DMS53 (cell line): Measurements from ENCODE around the gene TIMP3.

ENCODE experiments used
- DNase-seq: peaks from one replicate; lab custom pipeline; 2025; lab: John Stamatoyannopoulos, UW

Gene TIMP3

DNA sequence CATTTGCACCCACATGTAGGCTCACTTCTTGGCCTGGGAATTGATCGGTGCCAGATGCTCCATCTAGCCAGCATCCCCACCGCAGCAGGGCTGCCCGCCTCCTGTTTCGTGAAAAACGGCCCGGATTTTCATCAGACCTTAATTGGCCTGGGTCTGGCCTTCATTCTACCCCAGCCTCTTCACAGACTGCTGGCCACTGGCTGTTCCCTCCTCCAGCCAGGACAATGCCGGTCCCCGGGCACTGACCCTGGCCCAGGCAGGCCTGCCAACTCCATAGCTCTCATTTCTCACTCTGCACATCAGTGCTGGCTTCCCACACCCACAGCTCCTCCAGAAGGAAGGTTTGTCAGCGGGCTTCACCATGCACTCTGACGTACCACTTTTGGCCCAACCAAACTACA is 27.9 kb downstream of the TIMP3 start:
- no peak for DNase-seq

DNA sequence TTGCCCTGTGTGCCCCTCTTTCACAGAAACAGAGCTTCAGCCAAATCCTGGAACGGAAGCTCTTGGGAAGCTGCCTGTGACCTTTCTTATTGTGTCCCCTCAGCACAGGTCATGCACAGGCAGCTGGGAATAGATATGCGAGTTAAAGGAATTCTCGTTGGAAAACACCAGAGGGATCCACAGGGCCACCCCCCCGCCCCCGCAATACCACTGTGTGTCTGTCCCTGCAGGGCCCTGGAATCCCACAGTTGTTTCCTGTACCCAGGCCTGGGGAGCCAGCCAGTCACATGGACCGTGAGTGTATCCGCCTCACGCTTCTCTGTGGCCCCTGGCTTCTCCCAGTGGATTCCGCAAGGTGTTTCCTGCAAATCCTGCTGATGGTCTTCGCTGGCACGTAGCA is 29.0 kb downstream of the TIMP3 start:
- no peak for DNase-seq

DNA sequence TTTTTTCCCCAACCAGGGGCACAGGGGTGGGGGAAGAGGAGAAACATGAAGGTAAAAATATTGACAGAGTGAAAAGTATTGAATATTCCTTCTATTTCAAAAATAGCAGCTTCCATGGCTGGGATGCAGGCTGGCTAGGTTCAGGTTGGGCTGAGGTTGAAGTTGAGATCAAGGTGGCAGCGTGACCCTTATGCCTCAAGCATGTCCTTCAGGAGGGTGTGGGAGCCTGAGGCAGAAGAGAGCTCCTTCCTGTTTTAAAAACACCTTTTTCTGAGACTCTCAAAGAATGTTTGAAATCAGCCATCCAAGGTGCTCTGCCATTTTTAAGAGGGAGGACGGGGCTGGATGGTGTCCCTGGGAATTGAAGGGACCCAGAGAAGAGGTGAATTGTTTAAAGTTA is 29.5 kb downstream of the TIMP3 start:
- no peak for DNase-seq

DNA sequence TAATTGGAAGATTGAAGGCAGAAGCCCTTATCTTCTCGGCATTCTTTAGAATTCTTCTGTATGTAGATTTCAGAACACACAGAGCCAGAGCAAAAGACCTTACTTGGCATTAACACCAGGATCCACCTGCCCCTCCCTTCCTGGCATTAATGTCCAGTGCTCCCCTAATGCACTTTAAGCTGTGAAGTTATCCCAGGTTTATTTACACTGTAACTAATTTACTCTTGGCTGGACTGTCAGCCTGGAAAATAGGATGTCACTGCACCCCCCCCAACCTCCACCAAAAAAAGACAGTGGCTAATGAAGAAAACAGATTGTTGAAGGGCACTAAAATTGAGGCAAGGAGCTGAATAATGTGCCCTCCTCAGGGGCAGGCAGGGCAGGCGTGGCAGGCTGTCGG is 30.1 kb downstream of the TIMP3 start:
- DNase-seq: no peak

DNA sequence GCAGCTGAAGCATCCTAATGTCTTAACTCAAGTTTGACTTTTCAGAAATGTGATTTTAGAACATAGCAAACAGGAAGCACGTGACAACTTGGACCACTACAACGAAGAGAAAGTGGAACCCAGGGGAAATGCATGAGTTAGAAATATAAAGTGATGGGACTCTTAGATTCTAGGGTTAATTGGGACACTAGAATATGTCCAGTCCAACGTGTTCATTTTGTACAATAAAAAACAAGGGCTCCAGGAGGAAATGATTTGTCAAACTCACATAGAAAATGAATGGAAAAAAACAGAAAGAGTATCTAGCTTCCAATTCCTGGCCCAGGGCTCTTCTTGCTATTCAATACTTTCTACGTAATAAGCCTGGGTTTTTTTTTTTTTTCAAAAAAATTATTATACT is 30.7 kb downstream of the TIMP3 start:
- no peak for DNase-seq

DNA sequence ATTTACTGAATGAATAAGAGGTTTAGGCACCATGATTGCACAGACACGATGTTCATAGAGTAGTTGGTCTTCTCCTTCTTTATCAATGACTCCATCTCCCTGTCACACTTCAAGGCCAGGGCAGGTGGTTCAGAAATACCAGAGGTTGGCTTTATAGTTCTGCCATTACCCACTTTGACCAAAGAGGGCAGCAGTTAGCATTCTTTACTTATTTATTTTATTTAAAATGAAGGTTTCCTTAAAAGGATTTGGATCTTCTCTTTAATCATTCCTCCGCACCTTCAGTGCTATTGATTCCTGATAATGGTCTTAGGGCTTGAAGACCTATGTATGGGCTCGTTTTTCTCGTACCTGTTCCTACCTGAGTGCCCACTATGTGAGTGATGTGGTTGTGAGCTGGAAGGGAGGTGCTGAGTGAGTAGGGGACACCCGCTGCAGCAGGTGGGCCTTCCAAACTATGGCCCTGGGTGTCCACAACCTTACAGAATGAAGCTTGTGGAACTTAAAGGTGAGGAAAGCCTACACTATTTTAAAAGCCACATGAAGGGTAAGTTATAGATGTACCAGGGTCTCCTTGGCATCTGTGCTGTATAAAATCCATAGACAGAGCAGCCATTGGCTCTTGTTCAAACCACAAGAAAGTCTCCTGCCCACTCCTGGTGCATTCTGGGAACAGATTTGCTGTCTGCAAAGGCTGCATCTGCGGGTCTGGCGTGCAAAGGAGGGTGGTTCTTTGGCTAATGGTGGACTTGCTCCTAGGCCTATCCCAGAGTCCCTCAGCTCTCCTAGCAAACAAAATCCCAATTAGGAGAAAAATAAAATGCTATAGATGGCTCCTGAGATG is 35.0 kb downstream of the TIMP3 start:
- DNase-seq: peak; percentile 23

DNA sequence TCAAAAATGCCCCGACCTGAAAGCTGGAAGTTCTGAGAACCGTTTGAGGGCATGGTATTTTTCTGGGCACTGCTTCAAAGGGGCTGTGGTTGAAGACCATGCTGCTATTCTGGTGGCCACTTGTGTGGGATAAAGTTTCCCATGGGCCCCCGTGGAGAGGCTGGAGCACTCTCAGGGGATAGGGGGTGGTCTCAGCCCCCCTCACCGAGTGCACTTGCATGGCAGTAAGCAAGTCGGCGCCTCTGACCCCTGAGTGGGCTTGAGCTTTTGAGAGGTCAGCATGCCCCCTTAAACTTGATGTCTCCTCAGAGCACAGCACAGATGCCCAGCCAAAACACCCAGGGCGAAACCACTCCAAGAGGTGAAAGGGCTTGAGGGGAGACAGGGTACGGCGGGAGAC is 35.6 kb downstream of the TIMP3 start:
- DNase-seq: no peak

DNA sequence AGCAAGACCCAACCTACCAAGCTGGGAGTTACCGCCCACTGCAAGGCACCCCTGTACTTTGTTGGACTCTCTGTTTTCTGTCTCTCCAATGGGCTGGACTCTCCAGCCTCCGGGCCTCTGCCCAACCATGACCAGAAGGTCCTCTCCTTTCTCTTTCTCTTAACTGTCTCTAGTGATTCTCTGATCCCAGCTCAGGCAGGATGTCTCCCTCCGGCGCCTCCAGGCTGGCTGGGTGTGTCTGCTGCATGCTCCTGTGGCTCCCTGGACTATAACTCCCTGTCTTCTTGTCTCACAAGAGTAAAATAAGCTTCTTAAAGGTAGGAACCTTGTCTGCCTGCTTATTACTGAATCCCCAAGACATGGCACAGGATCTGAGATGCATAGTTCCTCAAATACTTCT is 36.3 kb downstream of the TIMP3 start:
- DNase-seq: no peak

DNA sequence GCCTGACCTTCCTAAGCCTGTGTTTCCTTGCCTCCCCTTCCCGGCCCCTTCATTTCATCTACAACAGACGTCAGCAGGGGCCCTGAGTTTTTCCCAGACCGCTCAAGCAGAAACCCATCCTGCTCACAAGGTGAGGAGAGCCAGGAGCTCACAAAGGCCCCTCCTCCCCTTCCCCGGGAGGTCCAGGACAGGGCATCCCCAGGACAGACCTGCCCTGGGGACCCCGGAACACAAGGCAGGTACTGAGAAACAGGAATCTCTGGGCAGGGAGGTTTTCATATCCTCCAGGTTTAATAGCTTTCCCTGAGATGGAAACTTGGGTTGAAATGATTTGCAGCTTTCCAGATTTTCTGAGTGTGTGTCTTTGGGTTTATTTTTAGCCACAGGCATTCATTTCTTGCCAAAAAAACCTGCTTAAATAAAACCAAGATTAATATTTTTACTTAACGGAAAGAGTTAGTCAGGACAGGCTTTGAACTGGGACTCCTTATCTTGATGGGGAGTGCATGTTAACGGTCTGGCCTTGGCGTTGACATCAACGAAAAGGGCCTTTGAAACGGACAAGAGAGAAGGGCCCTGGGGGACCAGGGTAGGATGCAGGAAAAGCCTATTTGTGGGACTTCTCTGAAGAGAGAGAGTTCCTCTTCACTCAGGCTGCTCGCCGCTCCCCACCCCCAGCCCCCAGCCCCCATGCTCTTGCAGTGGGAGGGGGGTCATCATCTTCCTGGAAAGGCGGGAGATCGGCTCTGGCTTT is 38.5 kb downstream of the TIMP3 start:
- DNase-seq: no peak

DNA sequence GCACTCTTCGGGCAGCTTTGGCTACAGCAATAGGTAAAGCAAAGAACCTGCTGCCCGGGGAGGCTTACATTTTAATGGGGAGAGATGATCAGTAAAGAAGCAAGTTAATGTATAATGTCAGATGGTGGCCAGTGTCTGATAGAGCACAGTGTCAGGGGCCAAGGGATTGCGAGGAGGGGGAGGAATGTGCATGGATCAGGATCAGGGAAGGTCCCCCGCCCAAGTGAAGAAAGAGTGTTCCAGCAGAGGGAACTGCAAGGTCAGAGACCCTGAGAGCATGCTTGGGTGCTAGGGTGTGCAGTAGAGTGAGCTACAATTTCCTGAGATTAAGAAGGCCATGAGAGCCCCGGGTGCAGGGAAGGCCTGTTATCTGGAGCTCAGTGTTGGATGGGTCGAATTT is 39.7 kb downstream of the TIMP3 start:
- DNase-seq: no peak

DNA sequence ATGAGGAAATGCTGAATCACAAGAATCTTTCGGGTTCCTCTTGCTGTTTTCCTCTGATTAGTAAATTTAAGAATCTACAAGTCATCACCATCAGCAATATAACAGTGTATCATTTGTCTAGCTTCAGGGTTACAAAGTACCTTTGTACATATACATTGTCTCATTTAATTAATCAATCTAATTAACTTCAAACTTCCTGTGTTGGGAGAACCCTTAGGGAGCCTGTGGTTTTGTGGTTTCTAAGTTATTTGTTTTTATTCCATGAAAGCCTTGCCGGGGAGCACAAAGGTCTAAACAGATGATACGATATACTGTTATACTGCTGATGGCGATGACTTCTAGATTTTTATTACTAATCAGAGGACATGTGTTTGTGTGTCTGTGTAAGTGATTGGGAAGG is 41.0 kb downstream of the TIMP3 start:
- no peak for DNase-seq

DNA sequence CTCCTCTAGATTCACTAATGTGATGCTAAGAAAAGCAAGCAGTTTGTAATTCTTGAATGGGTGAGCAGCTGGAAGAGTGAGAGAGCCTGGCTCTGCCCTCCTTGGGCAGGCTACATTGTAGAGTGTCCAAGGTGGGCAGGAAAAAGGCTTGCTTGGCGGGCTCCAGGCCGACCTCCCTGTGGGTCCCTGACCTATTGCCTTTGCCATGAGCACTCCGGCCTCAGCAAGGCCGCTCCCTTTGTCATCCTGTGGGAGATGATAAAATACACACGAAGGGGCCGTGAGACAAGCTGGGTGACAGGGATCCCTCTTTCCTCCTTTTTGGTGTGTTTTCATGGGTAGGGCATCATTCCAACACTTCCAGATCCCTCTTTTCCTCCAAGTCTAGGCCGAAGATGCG is 41.8 kb downstream of the TIMP3 start:
- no peak for DNase-seq

DNA sequence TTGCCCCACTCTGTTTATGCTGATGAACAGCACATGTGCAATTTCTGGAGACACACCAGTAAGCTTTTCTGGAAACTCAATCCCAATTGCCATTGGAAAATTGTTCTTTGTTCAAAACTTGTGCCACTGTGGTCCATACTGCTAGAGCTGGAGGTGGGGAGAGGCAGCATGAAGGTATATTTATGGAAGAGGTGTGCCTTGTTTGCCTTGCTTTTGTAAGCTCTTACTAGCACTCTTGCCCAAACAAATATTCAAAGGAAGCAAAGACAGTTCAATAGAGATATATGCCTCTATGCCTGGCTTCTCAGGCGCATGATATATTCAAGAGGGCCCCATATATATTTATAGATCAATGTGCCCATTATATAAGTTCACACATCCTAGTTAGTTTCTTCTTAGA is 42.7 kb downstream of the TIMP3 start:
- DNase-seq: no peak

DNA sequence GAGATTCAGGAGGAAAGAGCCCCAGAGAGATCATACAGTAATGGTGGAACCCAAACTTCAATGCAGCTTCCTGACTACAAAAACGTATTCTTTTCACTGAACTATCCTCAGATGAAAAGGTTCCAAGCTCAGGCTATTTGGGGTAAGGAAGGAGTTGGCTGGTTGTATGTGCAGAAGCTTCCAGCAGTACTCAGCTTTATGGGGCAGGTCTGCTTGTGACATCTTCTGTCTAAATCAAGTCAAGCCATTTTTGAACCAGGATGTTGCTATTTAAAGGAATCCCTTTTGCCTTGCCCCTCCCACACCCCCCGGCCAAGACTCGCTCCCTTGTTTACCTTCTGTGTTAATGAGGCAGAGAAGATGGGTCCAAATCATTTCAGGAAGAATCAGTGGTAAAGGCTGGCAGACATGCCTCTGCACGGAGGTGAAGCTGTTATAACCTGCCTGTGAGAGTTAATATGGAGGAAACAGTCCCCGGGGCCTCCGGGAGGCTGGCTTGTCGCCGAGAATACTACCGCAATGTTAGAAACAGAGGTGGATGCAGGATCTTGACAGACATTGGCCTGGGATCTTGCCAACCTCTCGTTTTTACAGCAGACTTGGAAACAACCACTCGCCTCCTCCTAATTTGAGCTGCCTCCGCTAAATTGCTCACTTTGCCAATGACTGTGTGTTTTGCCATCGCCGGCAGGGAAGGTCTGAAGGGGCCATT is 45.4 kb downstream of the TIMP3 start:
- DNase-seq: no peak

DNA sequence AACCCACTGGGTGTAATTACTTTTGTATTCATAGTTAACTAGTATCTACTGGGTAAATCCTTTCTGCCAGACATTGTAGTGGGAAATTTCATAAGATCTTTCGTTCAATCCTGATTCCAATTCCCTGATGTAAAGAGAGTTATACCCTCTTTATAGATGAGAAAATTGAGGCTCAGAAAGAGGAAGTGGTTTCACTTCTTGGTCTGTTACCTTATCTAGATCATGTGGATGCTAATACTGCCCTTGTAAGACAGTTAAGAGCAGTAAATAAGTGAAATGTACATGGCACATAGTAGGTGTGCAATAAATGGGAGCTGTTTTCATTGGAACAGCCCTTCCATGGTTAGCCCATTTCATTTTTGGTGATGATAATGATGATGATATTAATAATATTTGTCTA is 46.7 kb downstream of the TIMP3 start:
- DNase-seq: no peak

DNA sequence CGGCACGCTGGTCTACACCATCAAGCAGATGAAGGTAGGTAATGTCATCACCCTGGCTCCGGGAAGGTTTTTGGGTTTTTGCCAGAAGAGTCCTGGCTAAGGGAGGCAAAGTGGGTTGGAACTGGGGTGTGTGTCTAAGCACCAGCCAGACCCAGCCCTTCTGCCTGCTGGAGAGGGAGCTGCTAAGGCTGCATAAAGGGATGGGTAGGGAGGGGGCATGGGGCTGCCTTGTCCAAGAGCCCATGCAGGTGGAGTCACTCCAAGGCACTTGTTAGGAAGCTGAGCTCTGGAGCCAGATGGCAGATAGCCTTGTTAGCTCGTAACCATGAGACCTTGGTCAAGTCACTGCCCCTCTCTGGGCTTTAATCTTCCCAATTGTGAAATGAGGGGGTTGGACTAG is 48.0 kb downstream of the TIMP3 start:
- no peak for DNase-seq

DNA sequence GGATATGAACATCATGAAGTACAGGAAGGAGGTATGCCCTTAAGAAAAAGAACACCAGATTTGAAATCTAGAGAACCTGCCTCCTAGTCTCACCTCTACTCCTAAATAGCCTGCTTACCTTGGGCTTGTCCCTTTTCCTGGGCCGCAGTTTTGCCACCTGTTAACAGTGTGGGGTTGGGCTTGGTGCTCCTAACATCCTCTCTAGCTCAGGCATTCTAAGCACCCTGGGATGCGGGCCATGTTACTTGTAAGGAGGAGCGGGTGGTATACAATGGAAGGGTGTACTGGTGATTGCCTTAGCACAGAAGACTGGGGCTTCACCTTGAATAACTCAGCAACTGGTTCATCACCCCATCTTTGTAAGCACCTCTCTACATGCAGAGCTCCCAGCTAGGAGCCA is 48.7 kb downstream of the TIMP3 start:
- DNase-seq: no peak

DNA sequence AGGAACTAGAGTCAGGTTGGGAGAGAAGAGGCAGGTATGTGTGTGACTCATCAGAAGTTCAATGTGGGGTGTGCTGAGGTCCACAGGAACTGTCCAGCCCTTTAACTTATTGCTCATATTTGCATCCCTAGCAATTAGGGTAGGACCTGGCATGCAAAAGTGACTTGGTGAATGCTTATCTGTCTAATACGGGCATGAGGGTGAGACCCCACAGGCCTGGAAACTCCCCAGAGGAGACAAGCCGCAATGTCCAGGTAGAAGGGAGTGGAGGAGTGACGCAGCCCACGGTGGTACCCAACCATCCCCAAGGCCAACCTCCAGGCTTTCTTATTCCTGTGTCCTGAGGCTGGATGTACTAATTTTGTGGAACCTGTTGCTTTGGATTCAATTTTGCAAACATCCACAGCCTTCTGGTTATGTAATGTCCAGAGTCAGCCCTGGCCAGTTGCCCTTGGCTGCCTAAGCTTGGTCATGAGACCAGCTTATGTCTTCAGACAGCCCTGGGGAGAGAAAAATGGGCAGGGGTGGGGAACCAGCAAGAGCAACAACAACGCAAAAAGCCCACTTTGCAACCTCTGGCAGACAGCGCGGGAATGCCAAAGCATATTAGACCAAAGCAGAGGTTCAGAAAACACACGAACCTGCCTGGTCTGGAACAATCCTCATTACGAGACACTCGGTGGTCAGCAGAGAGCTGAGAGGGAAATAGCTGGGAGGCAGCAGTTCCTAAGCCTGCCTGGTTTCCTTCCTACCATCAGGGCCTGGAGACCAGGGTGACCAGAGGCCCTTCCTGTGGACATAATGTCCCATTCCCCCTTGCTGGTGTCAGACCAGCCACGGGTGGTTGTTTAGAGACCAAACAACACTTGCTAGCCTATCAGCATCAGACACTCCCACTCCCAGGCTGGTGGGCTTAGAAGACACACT is 49.3 kb downstream of the TIMP3 start:
- no peak for DNase-seq

DNA sequence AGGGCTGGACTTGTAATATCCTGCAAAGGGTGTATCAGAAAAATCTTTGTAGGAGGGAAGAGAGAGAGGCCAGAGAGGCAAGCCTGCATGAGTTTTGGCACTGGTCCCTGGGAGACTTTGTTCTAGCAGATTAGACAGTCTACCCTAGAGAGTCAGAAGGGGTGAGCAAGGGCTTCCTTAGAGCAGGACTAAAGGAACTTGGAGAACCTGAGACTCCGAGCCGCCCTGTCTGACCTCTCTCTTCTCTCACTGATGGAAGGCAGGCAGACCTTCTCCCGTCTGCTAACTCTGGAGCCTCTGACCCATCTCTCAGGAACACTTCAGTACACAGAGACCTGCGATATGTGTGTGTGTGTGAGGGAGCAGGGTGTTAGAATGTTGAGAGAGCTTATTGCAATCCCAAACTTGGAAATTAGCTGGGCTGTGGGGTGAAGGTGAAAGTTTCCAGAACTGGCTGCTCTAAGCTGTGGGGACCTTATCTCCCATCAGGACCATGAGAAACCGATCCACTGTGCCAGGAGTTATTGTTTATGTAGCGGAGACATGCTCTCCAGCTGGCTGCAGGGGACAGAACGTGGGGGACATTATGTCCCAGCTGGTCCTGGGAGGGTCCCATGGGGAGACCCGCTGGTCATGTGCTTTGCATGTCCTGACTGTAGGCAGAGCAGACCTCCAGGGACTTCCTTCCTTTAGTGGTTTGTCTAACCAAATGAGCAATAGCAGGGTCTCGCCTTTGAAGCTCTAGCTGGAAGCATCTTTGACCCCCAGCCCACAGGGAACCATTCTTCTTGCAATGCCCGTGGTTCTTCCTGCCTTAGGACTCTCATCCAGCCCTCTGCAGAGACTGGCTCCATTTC is 51.1 kb downstream of the TIMP3 start:
- no peak for DNase-seq

DNA sequence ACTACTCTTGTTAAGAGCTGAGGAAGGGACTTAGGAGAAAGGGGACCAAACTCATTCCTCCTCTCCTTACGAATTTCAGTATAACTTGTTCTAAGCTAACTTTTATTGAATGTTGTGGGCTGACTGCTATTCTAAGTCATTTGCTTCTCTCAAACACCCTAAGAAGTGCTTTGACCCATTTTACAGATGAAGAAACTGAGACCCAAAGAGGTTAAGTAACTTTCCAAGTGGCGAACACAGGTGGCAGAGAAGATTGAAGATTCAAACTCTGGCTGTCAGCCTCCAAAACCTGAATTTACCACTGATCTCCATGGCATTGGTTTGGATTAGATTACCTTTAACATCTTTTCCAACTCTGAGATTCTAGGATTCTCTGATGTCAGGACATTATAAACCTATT is 52.2 kb downstream of the TIMP3 start:
- no peak for DNase-seq

DNA sequence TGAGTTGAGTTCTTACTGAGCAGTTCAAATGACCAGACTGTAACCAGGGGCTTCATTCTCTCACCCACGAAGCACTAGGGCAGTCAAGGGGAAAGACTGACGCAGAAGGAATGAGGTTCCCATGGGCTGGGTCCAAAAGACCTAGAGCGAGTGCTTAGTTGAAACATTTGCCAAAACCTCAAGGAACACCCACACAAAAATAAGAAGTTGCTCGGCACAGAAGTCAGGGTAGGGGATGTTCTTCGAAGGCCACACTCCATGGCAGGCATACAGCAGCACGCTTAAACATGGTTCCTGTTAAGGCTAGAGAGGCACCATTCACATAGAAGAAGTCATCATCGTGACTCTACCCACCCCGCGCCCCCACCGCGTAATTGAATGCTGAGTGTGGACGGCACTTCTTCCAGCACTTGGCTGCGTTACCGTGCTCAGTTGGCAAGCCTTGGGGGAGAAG is 52.9 kb downstream of the TIMP3 start:
- DNase-seq: no peak
